Measurements from ENCODE around the gene PHACTR3. TPM values are rescaled to one million over a fixed set of nuclear protein-coding genes. Genes with fewer than 3 reads are reported as not detected.
"Not testable (repeated sequence)": the region's sequence is repeated elsewhere in the genome, so short reads cannot be mapped to it uniquely, and the experiment has no call there.

Gene PHACTR3
- total RNA-seq, 1 donor: under 0.01 TPM

DNA sequence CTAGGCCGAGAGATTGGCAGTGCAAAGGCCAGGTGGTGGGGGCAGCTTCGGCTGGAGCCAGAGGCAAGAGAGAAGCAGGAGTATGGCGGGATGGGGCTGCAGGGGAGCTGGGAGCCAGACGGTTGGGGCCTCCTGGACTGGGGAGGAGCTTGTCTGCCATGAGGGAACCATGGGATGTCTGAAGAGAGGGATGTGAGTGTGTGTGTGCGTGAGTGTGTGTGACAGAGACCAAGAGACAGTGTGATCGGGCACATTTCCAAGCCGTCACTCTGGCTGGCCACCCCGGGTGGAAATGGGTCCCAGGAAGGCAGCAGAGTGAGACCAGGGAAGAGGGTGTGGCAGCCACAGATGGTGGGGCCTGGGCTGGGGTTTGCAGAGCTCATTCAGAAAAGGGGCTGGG is 13.8 kb downstream of the PHACTR3 start:
- DNase-seq (ENCODE audit: low read depth in 2 of 3, low spot score in 2 of 3): no peak

DNA sequence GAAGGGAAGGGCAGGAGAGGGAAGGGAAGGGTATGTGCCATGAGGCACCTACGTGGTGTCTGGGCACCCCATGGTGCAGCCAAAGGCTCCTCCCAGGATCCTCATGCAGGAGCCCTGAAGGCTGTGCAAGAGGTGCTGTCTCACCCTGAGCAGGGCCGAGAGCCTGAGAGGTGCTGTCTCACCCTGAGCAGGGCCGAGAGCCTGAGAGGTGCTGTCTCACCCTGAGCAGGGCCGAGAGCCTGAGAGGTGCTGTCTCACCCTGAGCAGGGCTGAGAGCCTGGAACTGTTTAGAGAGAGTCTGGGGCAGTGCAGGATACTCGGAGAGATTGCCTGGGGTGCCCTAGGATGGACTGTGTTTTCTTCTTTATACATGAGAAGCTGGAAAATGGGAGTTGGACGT is 14.2 kb downstream of the PHACTR3 start:
- not testable (repeated sequence) for DNase-seq (ENCODE audit: low read depth in 2 of 3, low spot score in 2 of 3)

DNA sequence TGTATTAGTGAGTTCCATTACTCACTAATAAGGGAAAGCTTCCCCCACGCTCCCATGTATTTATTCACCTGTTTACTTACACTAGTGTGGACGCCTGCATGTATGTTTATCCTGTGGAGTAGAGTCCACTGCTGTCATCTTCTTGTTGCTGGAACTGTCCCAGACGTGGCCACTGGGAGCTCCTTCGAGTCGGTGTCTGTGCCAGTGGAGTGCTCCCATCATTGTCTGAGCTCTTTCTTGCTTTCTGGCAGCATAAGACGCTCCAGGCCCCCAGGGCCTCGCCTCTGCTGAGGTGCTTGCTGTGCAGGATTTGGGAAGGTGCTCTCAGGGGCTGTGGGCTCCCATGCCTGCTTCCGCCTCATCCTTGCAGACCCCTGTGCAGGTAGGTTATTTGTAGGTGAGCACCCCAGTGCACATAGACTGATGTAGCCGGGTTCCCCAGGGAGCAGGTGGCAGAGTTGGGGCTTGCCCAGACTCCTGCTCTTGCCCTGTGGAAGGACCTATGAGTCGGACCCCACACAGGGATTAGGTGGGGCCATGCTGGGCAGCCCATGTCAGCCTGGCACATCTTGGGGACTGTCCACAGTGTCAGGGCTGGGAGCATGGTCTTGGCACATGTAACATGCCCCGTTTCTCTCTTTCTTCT is 16.6 kb downstream of the PHACTR3 start:
- no peak for DNase-seq (ENCODE audit: low read depth in 2 of 3, low spot score in 2 of 3)

DNA sequence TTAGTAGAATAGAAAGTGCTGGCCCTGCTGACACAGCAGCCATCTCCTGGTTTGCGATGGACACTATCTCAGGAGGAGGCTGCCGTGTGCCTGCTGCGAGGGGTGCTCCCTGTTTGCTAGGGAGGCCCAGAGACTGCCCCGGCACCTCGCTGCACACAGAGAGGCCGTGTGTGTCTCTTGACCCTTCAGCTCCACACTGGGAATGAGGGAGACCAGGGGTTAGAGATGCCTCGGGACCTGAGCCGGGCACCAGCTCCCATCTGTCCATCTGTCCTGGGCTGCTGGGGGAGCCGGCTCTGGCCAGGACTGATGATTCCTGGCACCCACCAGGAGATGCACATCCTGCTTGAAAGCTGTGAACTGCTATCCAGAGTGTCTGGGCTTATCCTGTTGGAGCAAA is 18.2 kb downstream of the PHACTR3 start:
- DNase-seq (ENCODE audit: low read depth in 2 of 3, low spot score in 2 of 3): no peak

DNA sequence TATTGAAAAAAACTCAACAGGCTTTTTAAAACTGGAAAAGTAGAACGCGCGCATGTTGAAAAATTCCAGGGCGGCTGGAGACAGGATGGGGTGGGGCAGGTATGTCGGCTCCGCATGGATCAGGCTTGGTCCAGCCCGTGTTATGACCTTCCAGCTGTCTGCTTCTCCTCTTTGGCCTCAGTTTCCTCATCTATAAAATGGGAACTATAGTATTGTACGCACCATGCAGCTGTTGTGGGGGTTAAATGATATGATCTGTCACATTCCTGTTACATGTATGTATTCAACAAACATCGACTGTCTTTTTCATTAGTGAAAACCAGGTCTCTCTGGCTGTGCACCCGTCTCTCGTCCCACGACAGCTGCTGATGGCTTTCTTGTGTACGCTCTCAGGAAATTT is 18.8 kb downstream of the PHACTR3 start:
- DNase-seq (ENCODE audit: low read depth in 2 of 3, low spot score in 2 of 3): no peak

DNA sequence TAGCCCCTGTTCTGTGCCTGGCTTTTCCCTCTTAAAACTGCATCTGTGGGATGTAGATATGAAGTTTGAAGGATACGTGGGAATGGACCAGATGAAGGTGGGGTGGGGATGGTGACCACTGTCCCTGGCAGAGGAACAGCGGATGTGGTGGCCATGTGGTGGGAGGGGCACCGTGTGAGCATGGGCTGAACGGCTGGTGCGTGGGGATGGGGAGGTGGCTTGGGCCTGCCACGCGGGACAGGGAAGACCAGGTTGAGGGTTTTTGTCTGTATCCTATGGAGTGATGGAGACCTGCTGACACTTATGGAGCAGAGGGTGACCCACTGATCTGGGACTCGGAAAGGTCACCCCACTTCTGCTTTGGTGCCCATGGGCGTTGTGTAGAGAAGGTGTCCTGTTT is 19.2 kb downstream of the PHACTR3 start:
- DNase-seq (ENCODE audit: low read depth in 2 of 3, low spot score in 2 of 3): no peak

DNA sequence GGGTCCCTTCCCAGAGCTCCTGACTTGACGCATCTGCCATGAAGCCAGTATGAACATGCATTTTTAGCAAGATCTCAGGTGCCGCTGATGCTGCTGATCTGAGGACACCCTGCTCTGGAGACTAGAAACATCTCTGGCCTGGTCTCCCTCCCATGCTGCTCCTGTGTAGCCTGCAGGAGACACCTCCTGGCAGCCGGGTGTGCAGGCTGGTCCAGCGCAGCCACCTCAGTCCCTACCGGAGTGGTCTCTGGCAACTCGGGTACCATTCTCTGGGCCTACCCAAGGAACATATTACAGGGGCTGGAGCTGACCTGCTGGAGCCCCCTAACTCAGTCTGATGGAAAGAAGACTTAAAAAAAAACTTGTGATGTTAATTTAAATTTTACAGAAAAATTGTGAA is 20.1 kb downstream of the PHACTR3 start:
- DNase-seq (ENCODE audit: low read depth in 2 of 3, low spot score in 2 of 3): no peak

DNA sequence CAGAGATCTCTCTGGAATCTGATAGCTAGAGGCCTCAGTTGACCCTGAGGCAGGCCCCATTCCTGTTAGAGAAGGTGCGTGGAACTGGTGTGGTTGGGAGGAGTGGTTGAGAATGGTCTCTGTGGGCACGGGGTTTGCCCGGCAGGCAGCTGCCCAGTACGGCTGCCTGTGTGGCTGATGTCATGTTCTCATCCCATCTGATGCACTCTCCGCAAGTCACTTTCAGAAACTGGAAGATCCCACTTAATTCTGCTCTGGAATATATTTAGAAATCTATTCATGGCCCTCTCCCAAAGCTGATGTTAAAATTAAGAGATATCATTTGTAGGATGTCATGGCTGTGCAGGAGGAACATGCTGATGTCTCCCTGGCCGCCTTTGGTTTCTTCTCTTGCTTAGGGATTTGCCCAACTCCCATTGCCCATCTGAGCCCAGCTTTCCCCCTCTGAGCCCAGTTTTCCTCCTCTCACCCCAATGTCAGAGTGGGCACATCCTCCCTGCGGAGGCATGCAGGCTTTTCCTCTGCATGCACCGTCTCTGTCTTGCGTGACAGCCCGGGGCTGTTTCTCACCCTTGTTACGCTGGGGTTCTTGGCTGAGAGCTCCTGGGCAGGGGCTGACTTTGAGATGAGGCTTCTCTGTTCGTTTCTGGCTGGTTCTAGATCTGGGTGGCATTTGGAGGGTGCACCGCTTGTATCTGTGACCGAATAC is 21.0 kb downstream of the PHACTR3 start:
- no peak for DNase-seq (ENCODE audit: low read depth in 2 of 3, low spot score in 2 of 3)

DNA sequence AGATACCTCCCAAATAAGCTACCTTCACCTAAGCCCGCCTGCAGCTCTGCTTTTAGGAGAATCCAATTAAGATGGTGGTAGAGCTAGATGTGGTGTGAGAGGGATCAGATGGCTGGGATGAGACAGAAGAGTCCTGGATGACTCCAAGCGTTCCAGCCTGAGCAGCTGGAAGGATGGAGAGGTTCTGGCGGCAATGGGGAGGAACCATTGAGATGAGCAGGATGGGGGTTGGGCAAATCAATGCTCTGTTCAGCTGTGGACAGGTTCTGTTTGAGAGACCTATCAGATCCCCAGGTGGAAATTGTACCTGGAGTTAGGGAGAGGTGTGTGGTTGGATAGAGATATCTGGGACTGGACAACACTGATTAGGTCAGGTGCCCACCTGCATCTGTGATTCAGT is 23.0 kb downstream of the PHACTR3 start:
- no peak for DNase-seq (ENCODE audit: low read depth in 2 of 3, low spot score in 2 of 3)

DNA sequence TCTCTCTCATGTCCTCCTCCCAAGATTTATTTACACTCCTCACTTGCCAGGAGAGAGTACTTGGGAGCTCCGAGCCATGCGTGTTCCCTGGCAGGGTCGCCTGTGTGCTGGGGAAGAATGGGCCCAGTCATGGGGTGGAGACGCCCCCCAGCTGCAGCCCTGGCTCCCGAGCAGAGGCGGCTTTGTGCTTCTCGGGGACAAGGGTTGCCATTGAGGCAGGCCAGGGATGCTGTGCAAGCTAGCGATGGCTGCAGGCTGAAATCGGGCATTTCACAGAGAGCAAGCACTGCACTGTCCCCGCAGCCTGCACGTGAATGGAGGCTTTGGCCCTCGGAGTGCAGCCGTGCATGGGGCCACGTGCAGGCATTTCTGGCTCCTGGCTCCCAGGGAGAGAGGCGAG is 23.8 kb downstream of the PHACTR3 start:
- no peak for DNase-seq (ENCODE audit: low read depth in 2 of 3, low spot score in 2 of 3)

DNA sequence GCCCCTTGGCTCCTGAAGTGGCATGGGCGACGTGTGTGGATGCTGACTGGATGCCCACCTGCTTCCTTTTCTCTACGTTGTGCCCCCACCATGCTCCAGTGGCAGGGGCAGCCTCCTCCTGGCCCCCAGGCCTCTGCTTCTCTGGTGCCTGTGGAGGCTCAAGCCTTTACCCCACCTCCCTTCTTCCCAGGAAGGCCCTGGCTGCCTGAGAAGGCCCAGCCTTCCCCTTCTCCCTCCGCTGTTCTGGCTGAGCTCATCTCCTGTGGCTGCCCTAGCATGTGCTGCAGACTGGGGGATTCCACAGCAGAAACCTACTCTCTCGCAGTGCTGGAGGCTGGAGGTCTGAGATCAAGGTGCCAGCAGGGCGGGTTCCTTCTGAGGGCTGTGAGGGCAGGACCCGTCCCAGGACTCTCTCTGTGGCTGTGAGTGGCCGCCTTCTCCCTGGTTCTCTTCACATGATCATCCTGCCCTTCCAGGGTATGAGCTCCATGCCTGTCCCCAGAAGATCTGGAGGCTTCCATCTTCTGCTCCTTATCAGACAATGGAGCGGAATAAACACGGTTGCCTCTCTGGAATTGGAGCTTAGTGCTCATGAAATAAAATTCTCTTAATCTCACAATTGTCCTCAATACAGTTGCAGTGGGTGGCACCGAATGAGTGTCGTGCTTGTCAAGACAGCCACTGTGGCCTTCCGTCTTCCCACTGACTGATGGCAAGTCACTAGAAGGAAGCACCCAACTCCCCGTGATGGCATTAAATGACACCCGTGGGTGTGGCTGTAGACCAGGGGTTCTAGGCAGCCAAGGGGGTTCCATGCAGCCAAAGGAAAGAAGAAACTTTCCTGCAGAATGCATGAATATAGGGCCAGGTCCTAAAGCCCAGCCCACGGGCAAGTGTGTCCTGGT is 25.1 kb downstream of the PHACTR3 start:
- DNase-seq (ENCODE audit: low read depth in 2 of 3, low spot score in 2 of 3): no peak

DNA sequence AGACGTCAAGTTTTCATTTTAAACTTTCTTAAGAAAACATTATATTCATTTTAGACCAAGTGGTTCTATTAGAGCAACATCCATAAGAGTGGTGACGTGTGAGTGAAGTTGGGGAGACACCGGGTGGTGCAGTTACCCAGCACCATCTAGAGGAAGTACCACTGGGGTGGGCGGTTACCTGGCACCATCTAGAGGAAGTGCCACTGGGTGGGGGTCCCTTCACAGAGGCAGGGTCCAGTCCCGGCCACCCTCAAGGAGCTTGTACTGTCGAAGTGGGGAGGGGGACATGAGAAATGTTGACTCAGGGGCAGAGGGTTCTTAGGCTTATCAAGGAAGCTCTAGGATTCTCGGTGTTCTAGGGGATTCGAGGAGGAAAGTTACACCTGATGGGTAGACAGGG is 26.2 kb downstream of the PHACTR3 start:
- DNase-seq (ENCODE audit: low read depth in 2 of 3, low spot score in 2 of 3): no peak

DNA sequence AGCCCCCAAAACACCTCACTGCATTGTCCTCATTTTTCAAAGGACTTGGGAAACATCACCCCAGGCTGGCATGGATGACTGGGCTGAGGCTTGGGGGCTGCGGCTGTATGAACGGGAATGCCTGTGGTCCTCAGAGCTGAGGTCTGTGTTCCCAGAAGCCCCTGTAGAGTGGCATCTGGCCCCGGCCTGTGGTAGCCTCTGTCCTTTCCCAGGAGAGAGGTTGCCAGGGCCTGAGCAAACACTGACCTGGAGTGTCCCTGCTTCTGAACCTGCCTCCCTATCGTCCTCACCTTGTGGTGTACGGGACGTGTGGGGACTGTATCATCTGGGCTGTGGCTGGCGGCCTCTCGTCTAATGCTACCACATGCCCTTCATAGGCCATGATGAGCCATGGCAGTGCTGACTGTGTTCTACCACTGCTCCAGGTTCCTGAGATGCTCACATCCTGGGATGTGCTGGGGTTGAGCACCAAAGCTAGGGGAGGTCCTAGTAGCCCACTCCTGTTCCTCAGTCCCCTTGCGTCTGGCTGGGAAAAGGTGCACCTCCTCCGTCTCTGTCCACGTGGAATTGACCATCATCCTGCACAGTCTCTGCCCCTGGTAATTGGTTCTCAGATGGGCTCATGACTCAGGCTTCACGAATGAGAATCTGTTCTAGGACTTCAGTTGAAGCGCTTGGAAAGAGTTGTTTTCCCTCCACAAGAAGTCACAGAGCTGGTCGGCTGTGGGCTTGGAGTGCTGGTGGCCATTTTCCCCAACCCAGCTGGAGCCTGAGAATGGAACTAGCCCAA is 27.6 kb downstream of the PHACTR3 start:
- DNase-seq (ENCODE audit: low read depth in 2 of 3, low spot score in 2 of 3): no peak

DNA sequence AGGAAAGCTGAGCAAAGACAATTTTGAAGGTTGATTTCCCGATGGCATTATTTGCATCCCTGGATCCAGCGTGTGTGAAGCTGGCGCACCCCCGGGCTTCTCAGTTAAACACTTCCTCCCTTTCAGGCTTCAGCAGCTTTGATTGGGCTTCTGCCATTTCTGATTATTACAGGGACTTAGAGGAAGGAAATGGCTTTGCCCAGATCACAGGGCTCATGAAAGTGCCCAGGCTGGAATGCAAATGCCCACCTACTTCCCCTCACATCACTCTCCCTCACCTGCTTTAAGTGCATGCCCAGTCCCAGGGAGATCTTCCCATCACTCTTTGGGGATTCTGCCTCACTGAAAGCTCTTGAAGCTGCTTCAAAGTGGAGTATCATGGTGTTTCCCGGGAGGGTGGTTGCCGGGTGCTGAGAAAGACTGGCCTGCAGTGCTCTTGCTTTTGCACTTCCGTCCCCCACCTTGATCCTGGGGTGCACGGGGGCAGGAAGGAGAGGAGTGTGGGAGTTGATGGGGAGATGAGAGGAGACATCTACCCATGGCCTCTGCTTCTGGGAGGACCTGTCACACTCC is 28.3 kb downstream of the PHACTR3 start:
- no peak for DNase-seq (ENCODE audit: low read depth in 2 of 3, low spot score in 2 of 3)

DNA sequence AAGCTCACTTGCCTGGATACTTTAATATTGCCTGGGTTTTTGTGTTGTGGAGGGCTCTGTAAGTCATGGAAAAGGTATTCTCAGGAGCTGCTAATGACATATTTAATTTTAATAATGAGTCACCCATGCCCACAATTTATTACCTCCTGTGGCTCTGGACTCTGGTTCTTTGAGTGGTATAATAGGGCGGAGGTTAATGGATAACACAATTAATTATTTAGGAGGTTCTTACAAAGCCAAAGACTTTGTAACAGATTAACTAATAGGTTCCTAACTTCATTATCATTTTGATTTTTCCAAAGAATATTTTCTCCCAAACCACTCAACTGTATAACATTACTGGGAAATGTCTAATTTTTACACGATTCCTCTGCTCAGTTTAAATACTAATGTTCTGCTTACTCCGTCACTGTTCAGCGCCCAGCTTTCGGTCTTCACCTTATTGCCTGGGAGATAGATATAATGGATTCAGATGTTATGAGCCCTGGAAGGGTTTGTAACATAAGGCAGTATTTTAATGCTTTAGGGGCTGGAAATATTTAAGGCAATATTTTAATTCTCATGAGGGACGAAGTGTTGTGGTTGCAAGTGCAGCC is 29.4 kb downstream of the PHACTR3 start:
- no peak for DNase-seq (ENCODE audit: low read depth in 2 of 3, low spot score in 2 of 3)

DNA sequence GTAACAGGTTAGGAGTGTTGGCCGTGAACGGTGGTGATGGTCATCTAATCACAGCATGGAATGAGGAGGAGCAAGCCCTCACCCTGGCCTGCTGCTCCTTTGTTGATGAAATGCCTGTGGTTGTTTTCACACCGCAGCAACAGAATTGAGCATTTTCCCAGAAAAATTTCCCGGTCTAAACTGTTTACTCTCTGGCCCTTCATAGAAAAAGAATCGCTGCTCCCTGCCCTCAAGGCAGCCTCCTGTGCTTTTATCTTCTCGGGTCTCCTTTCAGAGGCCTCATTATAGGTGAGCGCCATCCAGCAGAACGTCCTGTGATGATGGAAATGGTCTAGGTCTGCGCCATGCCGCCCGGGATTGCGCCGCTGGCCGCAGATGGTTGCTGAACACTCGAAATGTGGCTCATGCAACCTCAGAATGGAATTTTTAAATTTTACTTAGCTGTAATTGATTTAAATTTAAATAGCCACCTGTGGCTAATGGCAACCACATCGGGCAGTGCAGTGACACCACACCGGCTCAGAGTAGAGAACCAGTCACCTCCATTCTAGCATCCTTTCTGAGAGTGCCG is 30.2 kb downstream of the PHACTR3 start:
- no peak for DNase-seq (ENCODE audit: low read depth in 2 of 3, low spot score in 2 of 3)

DNA sequence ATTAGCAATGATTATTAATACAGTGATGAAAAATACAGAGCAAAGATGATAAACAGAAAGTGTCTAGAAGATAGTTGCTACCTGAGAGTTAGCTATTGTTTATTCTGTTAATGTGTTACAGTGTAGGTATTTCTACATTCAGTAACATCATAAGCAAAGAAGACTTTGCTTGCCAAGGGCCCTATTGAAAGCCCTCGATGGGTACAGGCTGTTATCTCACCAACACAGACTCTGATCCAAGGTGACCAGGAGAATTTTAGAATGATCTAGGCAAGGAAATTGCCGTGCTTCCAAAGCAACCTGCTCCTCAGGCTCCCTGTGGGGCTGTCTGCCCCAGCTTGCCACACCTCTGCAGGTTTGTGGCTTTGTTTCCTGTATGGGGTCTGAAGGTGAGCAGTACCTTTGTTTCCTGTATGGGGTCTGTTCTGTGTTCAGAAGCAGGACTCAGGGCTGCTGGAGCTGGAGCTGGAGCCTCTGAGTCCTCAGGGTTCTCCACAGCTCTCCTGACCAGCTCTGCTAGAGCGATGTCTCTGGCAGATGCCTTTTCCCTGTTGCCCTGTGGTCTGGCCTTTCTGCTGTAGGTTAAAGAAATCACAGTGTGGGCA is 32.5 kb downstream of the PHACTR3 start:
- DNase-seq (ENCODE audit: low read depth in 2 of 3, low spot score in 2 of 3): no peak

DNA sequence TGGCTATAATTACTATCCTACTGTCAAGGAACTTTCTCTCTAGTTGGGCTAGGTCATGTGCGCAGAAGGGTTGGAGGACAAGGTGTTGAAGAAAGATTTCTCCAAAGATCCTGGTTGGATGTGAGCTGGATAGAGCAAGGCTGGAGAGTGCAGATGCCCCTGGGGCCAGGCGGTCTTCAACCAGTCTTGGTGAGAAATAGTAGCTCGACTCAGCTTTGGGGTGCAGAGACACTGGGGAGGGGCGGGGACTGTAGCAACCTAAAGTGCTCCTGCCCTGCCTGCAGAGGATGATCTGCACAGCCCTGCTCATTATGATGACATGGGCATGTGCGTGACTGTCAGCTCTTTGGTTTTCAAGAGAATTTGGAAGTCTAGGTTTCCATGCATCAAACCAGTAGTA is 35.9 kb downstream of the PHACTR3 start:
- DNase-seq (ENCODE audit: low read depth in 2 of 3, low spot score in 2 of 3): no peak

DNA sequence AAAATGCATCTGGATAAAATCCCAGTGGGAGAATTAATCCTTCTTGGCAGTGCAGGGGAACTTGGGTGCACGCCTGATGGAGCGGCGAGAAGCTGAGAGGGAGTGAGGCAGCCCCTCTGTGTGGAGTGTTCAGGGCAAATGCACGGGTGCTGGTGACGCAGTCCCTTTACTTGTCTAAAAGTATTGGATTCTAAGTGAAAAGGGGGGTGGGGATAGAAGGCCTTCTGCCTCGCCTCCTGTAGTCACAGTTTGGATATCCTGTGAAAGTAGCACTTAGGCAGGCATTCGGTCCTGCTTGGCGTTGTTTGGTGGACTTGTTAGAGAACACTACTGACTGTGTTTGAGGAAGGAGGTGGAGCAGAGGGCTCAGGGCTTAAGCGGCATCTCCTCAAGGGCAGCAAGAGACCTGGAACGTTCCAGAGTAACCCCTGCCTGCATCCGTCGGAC is 39.3 kb downstream of the PHACTR3 start:
- no peak for DNase-seq (ENCODE audit: low read depth in 2 of 3, low spot score in 2 of 3)
